KBM-7 (cell line): ENCODE measurements around the gene UNC13B.

Source experiments
- DNase-seq: peaks from one replicate; pipeline ENCODE4 v3.0.0-alpha.2; 2015
- in situ Hi-C: fragments of 300-500 bp; cut with MboI; formaldehyde crosslinking; loops from 2 replicates; pipeline ENCODE4 v1.14.3; 2020; ENCODE audit warnings: low sequenced_read_pairs, low pct_unique_long_range_greater_than_20kb, mixed read lengths

The UNC13B gene

DNA sequence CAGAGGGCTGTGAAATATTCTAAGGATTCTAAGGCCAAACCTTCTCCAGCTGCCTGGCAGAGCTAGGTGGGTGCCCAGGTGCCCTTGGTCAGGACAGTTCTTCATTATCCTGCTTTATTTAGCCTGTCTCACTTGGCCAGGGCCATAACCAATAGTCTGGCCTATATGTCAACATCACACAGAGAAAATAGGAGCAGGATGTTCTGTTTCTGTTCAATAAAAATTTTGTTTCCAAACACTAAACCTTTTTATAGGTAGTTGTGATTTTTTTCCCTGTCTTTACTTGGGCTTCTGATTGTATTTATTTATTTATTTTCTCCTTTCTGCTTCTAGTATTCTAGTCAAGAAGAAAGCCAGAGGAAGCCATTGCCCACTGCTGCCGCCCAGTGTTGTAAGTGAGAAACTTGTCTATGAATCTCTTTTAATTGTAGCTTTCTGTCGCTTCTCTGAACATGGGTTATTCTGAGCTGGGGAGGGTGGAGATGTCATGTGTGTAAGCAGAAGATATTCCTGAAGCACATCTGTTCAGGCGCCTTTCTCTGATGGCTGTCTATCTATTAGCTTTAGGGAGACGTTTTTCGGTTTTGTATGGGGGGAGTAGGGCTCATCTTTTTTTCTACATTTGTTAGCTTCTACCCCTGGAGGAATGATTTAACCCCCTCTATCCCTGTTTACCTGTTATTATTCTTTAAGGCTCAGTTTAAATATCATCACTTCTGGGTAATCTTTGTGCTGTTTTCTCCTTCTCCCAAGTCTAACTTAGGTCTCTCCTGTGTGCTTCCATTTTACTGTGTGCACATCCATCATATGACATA is 97.1 kb downstream of the UNC13B start:
- DNase-seq: peak; percentile 64
- in situ Hi-C loops: loop anchor here (25.0 kb wide), 1 partner anchor 97 kb away; the partner anchor contains the start of gene UNC13B

DNA sequence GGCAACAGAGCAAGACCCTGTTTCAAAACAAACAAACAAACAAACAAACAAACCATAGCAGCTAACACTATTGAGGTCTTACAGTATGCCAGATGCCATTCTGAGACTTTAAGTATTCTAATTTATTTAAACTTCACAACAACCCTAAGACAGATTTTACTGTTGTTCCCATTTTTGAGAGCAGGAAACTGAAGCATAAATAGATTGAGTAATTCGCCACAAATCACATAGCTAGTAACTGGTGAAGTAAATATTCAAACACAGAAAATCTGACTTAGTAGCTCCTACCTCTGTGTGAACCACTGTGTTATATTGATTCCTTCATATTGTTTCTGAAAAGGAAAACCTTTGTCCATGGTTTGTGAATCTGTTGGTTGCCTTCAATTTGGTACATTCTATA is 98.4 kb downstream of the UNC13B start:
- DNase-seq: no peak
- in situ Hi-C loops: loop anchor here (25.0 kb wide), 1 partner anchor 98 kb away; the partner anchor contains the start of gene UNC13B

DNA sequence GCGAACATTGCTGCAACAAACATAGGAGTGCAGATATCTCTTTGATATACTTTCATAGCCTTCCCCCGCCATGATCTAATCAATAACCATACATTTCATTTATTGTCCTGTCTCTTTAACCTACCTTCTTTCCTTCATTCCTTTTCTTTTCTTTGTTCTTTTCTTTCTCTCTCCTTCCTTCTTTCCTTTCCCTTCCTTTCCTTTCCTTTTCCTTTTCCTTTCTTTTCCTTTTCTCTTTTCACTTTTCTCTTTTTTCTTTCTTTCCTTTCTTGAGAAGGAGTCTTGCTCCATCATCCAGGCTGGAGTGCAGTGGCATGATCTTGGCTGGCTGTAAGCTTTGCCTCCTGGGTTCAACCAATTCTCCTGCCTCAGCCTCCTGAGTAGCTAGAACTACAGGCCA is 100.3 kb downstream of the UNC13B start:
- no peak for DNase-seq
- in situ Hi-C loops: loop anchor here (25.0 kb wide), 1 partner anchor 100 kb away; the partner anchor contains the start of gene UNC13B

DNA sequence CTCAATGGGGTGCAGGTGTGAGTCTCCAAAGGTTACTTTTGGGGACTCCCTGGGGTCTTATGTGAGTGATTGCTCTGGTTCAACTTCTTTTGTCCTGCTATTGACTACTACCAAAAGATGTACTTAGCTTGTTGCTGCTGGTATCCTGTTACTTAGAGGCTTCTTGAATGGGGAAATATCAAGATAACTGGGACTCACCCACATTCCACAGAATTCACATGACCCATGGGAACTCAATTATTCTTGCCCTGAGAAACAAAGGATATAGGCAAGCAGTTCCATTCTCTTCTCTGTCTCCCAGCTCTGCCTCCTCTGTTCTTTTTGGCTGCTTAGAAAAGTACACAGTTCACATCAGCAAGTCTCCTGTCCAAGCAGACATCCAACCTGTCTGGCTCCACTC is 105.9 kb downstream of the UNC13B start:
- in situ Hi-C loops: loop anchor here (25.0 kb wide), 1 partner anchor 105 kb away; the partner anchor contains the start of gene UNC13B
- no peak for DNase-seq

DNA sequence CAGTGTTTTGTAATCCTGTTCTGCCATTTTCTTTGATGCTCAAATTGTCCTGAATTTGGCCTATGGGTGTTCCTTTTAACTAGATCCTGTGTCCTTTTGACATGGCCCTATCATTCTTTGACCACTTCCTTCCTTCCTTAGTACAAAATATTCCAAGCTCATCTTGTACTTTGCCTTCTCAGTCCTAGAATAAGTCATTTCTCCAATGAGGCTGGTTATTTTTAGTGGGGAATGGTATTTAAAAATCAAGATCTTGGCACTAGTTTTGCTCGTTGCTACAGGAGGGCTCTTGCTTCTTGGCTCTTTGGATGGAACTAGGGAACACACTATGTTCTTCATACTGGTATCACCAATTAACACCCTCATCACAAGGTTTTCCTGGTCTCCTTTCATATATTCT is 108.1 kb downstream of the UNC13B start:
- DNase-seq: no peak
- in situ Hi-C loops: loop anchor here (25.0 kb wide), 1 partner anchor 108 kb away; the partner anchor contains the start of gene UNC13B

DNA sequence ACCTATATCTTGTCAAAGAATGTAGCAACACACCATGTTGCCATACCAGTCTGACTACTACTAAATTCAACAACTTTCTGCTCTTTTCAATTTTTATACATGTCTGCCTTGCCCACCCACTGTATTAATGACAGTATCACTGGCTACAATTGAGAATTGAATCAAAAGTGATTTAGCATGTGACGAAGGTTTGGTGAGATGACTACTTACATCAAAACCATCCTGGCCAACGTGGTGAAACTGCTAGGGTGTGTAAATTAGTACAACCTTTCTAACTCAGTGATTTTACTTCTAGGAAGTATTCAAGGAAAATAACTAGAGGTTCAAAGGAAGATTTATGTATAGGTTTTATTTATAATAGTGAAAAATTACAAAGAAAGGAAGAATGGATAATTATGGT is 109.8 kb downstream of the UNC13B start:
- DNase-seq: no peak
- in situ Hi-C loops: loop anchor here (25.0 kb wide), 1 partner anchor 109 kb away; the partner anchor contains the start of gene UNC13B

DNA sequence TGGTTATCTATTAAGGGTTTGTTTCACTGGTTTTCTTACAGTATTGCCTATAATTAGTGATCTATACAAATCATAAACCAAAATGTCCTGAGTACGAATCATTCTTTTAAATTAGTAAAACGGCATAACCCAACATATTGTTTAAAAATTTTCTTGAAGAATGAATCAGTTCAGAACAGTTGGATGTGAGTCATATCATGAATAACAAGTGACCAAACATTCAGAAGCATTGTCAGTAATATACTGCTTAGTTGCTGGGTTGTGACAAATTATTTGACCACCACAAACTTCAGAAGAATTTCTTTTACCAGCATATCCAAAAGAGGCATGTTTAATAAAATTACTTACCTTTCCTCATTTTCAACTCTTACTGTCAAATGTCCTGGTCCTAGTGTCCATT is 111.2 kb downstream of the UNC13B start:
- DNase-seq: no peak
- in situ Hi-C loops: loop anchor here (25.0 kb wide), 1 partner anchor 111 kb away; the partner anchor contains the start of gene UNC13B

DNA sequence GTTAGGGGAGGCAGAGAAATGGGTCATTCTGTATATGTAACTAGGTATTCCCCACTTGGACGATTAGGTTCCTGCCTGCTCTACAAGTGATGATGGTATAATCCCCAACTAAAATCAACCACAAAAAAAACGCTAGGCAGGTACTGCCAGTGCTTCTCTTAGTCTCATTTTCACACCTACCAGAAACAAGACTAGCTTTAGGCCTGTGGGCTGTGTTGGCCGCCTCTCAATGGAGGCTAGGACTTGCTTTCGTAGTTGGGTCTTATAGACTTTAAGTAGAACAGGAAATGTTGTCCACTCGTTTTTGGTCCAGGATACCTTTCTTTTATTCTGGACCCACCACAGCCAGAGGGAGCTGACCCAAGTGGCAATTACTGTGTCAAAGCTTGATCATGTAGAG is 111.8 kb downstream of the UNC13B start:
- no peak for DNase-seq
- in situ Hi-C loops: loop anchor here (25.0 kb wide), 1 partner anchor 111 kb away; the partner anchor contains the start of gene UNC13B

DNA sequence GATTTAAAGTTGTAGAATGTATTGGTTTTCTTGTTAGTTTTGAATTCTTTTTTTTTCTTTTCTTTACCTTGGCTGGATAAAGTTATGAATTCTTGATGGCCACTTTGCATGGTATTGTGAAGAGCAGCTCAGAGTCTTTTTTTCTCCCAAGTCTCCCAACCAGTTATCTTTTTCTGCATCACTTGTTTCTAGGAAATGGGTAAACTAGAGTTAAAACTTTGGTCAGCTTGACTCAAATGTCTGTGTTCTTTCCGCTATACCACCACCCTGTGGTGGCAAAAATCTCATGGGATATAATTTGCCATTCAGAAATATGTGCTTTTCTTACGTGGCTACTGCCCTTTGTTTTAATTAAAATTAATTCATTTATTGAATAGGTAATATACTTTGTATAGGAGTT is 113.2 kb downstream of the UNC13B start:
- in situ Hi-C loops: loop anchor here (25.0 kb wide), 1 partner anchor 113 kb away; the partner anchor contains the start of gene UNC13B
- no peak for DNase-seq

DNA sequence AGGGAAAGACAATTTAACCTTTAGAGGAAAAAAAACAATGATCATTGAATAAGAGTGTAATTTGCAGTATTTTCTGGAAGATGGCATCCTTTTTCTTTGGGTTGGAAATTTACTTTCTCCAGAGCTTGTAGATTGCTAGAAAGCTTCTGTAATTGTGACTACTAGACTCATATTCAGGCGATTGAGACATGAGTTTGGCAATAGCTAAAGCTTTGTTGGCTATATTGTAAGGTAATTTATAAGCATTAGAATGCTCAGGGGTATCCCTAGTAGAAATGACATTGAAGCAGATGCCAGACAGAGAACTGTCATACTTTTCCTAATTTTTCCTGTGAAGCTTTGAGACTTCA is 115.3 kb downstream of the UNC13B start:
- in situ Hi-C loops: no loop called here
- no peak for DNase-seq

DNA sequence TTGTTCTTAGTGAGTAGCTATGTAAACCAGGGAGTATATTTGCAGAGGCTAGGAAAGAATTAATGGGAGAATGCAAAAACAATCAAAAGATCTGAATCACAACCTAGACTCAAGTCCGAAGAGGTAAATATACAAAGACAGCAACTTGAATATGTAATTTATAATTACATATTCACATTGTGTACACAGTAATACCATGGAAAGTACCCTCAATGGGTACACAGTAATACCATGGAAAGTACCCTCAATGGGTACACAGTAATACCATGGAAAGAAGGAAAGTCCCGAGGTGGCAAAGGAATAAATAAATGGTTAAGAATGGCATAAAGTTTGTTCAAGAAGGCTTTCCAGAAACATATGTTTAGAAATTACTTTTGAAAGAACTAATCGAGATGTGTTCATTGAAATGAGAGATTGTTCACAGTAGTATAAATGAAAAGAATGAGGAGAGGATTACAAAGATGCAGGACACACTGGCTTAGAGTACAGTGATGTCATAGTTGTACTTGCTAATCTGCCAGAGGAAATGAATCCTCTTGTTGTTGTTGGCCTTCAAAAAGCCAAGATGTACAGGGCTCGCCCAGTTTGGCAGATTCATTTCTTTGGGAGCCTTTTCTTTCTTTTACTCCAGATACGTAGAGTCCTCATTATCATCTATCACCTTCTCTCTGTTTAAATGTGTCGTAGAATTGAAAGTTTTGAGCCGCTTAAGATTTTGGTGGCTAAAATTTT is 116.0 kb downstream of the UNC13B start:
- DNase-seq: no peak
- in situ Hi-C loops: no loop called here

DNA sequence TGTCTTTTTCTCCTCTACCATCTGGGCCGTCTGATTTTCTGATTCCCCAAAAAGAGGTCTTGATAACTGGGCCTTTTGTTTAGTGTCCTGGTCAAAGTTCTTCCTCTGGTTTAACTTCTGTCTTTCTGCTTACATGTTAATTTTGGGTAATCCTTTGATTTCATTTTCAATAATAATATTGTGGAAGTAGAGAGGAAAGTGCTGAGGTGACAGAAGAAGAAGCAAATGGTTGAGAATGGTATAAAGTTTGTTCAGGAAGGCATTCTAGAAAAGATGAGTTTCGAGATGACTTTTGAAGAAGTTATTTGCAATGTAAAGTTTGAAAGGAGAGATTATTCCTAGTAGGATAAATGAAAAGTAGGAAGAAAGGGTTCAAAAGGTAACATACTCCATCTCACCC is 118.1 kb downstream of the UNC13B start:
- in situ Hi-C loops: no loop called here
- no peak for DNase-seq

DNA sequence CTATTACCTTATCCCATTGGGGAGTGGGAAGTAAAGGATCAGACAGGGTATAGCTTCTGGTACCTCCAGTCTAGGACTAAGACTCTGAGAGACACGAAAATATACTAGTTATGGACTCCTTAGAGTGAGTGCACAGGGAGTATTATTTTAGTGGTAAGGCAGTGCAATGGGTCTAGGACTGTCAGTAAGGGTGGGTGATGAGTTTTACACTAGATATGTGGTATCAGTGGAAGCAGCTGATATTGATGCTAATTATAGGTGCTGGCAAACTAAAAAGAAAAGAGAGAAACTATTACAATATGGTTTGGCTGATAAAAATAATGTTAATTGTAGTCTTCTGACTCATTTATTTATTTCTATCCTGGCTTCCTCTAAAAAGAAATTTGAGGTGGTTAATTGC is 118.6 kb downstream of the UNC13B start:
- in situ Hi-C loops: no loop called here
- DNase-seq: no peak

DNA sequence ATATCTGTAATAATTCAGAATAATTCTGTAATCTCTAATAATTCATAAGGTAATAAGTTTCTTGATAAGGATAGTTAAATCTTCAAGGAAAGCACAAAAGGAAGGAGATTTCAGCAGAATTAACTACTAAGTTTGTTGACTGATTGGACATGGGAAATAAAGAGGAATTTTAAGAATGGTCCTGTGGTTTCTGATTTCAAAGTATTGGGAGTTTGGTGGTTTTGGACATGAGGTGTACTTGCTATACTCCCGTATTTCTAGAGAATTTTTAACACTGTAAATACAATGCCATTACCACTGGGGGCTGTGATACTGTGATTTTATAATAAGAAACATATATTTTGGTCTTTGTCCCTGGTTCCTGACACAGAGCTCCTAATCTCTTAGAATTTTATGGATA is 123.9 kb downstream of the UNC13B start:
- no peak for DNase-seq
- in situ Hi-C loops: no loop called here

DNA sequence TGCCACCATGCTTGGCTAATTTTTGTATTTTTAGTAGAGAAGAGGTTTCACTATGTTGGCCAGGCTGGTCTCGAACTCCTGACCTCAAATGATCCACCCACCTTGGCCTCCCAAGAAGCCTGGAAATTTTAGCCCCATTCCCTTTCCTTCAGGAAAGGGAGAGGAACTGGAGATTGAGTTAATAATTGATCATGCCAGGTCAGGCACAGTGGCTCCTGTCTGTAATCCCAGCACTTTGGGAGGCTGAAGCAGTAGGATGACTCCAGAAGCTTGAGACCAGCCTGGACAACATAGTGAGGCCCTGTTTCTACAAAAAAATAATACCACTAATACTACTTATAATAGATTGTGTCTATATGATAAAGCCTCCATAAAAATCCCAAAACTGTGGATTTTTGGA is 124.6 kb downstream of the UNC13B start:
- no peak for DNase-seq
- in situ Hi-C loops: no loop called here

DNA sequence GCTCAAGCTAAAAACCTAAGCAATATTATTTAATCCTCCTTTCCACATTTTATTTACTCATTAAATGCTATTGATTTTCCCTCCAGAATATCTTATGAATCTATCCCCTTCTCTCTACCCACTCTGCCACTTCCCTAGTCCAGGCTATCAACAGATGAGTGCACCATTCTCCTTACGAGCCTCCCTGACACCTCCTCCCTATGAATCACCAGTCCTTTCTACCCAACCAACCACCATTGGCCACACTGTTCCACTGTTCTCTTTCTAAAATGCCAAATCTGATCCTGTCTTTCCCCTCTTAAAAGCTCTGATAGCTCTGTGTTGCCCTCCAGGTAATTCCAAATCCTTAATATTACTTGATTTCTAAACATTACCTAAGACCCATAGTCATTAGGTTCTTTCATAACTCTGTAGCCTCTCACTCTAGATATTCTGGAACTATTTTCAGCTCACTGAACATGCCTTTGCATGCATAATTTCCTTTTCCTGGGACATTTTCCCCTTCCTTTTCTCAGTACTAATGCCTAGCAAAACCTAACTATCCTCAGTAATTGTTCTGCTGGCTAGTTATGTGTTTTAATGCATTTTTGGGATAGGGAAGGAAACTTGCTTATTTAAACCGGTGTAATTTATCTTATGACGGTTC is 126.3 kb downstream of the UNC13B start:
- DNase-seq: no peak
- in situ Hi-C loops: no loop called here

DNA sequence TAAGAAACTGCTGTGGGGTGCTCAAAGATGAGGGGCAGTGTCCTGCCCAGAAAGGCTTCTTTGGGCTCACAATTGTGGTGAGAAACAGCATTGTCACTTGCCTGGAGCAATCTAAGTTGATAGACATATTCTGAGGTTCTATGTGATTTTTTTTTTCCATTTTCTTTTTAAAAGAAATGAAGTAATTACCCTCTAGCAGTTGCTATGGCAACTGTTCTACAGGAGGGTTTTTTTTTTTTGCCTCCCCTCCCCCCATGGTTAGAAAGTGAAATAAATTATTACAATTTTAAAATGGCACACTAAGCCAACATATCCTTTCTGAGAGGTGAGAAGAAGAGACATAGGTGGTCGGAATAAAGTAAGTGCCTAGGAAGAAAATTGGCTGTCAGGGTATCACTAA is 127.0 kb downstream of the UNC13B start:
- in situ Hi-C loops: no loop called here

DNA sequence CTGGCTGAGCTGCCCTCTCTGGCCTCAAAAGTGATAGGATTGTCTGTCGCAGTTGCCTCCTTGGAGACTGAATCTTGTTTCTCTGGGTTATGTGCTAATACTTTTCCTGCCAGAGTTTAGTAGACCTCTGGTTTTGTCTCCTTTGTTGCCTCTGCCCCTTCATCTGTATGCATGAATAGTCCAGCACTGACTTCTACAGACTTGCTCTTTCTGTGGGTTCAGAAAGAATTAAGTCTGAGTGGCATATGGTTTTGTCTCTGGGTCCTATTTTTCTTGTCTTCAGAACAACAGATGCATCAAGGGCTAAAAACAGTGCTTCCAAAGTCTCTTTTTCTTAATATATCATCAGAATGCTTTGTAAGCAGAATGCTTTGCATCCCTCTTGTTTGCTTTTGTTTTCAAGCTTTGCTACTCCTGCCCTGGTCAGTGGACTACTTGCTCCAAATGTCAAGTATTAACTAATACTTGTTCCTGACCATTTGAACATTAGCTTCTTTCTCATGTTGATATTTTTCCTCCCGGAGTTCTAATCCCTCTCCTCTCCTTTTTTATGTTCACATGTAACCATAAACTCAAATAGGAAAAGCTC is 131.7 kb downstream of the UNC13B start:
- in situ Hi-C loops: no loop called here
- no peak for DNase-seq

More for the DNA sequence above, 127.0 kb downstream of the UNC13B start:
- DNase-seq: no peak

DNA sequence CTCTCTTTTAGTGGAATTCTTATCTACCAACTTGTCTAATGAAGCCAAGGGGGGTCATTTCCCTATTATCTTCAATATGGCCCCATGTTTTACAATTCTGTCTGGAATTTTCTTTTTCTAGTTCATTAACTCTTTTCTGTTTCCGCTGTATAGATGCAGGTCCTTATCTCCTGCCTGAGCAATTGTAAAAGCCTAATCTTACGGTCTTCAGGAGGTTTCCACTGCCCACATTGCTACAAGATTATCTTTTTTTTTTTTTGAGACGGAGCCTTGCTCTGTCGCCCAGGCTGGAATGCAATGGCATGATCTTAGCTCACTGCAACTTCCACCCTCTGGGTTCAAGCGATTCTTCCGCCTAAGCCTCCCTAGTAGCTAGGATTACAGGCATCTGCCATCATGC is 132.3 kb downstream of the UNC13B start:
- DNase-seq: no peak
- in situ Hi-C loops: no loop called here
